Posterior cingulate gyrus (tissue), 11 donors: ENCODE measurements around the gene C2orf92.
"Not testable (repeated sequence)": the region's sequence is repeated elsewhere in the genome, so short reads cannot be mapped to it uniquely, and the experiment has no call there.

Experiments
- DNase-seq, 10 donors: peaks; one replicate each; pipeline versions ENCODE4 v3.0.0 to v3.0.0-alpha.2; 2020 to 2021; ENCODE audit warnings: mixed read lengths in 3 of 10
- intact Hi-C: fragments of 100-400 bp; cut with DNase I; formaldehyde crosslinking; loops from one replicate; pipeline ENCODE4 v1.15.1; 2023

Gene C2orf92

DNA sequence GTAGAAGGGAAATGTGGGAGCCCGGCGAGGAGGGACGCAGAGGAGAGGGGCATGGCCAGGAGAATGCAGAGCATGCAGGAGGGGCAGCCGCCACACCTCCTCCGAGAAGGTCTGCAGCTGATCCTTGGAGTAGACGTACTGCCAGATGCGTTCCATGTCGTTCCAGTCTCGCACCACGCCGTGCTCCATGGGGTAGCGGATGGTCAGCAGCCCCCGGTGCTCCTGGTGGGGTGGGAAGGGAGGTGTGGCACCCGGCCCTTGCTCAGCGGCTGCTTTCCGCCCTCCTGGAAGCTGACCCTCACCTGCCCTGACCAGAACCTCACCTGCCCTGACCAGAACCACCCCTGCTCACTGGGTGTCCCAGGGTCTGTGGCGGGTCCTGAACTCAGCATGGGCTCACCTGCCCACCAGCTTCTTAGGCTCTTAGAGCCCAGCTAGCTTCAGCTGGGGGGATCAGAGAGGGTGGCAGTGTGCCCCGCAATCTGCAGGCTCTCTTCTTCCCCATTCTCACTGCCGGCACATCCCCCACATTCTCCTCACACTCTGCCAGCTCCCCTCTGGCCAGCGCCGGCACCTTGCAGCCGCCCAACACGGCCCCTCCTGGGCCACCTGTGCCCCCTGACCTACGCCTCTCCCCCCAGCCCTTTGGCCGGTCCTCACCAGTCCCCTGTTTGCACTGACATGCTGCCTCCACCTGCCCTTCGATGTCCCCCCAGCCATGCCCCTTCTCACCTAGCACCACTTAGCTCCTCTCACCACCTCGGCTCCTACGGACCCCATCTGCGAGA lies 10.1 kb upstream of the C2orf92 start:
- no peak for DNase-seq
- intact Hi-C loops: no loop called here

- intact Hi-C loops: no loop called here
- DNase-seq: no peak
Measured at GRCh38 chr2:97660044-97660774, 9.3 kb upstream of the C2orf92 start.

DNA sequence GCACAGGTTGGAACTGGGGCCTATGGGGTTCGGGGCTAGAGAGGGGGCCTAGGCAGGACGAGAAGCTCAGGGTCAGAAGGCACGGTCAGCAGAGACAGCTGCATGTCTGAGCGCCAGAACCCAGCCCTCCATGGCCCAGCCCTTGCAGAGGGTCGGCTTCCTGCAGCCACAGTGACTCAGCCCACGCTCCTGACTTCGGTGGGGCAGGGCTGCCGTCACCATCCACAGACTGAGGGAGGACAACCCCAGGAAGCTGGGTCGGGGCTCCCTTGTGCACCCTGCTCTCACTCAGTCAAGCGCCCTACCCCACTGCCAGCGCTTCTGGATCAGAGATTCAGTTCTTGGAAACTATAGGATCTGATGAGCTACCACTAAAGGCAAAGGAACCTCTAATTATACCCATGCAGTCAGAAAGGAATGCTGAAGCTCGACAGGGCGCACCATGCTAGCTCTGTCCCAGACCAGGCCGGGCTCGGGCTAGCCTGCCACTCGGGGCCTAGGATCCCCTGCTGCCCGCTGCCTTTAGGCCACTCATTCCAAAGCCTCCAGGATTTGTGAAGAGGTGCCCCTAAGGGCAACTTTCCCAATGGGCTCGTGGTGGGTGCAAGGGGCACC lies 8.6 kb upstream of the C2orf92 start:
- intact Hi-C loops: no loop called here
- peak in 1 of 10 donors; percentile 82 for DNase-seq

- no peak for DNase-seq
- intact Hi-C loops: no loop called here
Measured at GRCh38 chr2:97661927-97662326, 7.6 kb upstream of the C2orf92 start.

GRCh38 chr2:97662386-97662894 lies 7.1 kb upstream of the C2orf92 start:
- DNase-seq: no peak
- intact Hi-C loops: no loop called here

- peak; percentile 41 to 94 (median 58) for DNase-seq
- intact Hi-C loops: loop anchor here (1.0 kb wide), 1 partner anchor 18 kb away; no protein-coding TSS in a partner anchor
Measured at GRCh38 chr2:97662895-97663625, 6.5 kb upstream of the C2orf92 start.

DNA sequence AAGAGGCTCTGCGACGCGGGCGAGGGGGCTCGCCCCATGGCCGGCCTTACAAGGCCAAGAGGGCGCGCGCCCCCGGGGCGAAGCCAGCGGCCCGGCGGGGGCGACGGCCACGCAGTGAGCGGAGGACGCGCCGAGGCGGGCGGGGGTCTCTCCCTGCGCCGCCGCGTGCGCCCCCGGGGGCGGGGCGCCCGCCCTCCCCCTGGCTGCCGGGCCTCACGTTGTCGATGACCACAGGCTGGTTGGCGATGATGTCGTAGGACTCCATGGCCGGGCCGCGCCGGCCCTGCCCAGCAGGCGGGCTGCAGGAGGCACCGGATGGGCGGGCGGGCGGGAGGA lies 5.9 kb upstream of the C2orf92 start:
- intact Hi-C loops: loop anchor here (1.0 kb wide), 1 partner anchor 18 kb away; no protein-coding TSS in a partner anchor
- DNase-seq: no peak

DNA sequence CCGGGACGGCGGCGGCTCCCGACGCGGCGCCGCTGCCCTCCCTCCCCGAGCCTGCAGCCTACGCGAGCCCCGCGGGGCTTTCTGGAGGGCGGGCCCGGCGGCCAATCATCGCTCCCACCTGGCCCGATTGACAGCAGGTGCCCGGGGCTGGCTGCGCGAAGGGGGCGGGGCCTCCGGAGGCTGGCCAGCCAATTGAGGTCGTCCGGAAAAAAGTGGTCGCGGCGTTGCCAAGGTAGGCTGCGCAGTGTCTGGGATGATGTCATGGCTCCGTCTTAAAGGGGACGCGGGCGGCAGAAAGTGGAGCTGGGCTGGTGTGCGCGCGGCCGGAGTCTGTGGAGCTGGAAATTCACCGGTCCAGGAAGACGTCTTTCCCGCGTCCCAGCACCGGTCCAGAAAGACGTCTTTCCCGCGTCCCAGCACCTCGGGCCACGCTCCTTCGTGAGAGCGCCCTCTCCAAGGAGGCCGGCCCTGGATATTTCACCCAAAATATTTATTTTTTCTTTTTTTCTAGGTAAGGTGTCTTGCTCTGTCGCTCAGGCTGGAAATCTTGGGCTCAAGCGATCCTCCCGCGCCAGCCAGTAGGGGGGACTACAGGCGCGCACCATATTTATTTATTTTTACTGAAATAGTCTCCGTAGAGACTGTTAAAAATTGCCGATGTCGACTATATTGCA lies 5.4 kb upstream of the C2orf92 start, which contains the start of gene ACTR1B:
ACTR1B (minus strand) TSS at position 83 of the 674 bp plus-strand sequence. CDS start 154 bp downstream, outside the sequence.
- intact Hi-C loops: loop anchor here (1.0 to 2.0 kb wide), 2 partner anchors 19 to 33 kb away; no protein-coding TSS in a partner anchor
- peak; percentile 96 to 100 (median 98) for DNase-seq

DNA sequence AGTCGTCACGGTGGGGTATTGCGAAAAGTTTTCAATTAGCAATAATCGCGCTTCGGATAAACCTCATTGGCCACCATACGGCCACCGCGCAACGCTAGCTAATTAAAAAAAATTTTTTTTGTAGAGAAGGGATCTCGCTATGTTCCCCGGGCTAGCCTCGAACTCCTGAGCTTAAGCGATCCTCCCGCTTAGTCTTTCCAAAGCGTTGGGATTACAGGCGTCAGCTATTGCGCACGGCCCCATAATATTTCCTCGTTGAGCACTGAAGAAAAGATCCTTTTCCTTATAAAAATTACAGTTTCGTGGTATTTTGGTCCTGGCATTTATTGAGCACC lies 4.9 kb upstream of the C2orf92 start:
- intact Hi-C loops: loop anchor here (2.0 kb wide), 1 partner anchor 32 kb away; no protein-coding TSS in a partner anchor
- DNase-seq: no peak

- DNase-seq: no peak
- intact Hi-C loops: no loop called here
Measured at GRCh38 chr2:97670471-97670870, 958 bp downstream of the C2orf92 start.

GRCh38 chr2:97671526-97671925 lies 2.0 kb downstream of the C2orf92 start:
- intact Hi-C loops: no loop called here
- no peak for DNase-seq

GRCh38 chr2:97672606-97673140 lies 3.2 kb downstream of the C2orf92 start:
- DNase-seq, intact Hi-C loops: not testable (repeated sequence)

GRCh38 chr2:97673182-97673914 lies 3.8 kb downstream of the C2orf92 start:
- intact Hi-C loops: no loop called here
- peak in 1 of 10 donors; percentile 27 for DNase-seq

GRCh38 chr2:97673915-97674283 lies 4.4 kb downstream of the C2orf92 start:
- no peak for DNase-seq
- intact Hi-C loops: no loop called here

DNA sequence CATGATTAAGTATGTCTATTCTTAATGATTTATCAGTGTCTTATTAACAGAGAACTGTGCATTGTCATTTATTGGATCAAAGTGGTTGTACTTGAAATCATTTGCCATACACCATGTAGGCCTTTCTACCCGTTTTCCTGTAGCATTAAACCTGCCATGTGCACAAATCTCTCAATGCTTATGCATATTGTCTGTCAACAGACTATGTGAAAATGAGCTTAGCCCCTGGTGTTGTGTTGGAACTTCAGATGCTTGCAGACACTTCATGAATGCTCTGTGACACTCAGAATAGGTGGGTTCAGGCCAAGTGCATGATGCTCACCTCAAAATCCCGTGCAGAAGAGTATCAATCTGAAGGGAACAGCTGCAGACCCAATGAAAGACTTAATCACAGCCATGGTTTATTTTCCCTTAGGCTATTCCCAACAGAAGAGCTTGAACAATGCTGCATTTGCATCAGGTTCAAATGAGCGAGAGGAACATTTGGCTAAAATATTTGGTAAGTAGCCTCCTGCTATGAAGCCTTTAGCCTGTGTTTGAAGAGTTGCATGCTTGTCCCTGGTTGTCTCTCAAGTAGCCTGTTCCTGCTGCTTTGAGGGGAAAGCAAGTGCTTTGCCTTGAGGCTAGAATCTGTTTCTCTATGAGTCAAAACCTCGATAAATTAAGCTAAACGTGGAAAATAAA lies 6.1 kb downstream of the C2orf92 start:
- DNase-seq: no peak
- intact Hi-C loops: no loop called here

DNA sequence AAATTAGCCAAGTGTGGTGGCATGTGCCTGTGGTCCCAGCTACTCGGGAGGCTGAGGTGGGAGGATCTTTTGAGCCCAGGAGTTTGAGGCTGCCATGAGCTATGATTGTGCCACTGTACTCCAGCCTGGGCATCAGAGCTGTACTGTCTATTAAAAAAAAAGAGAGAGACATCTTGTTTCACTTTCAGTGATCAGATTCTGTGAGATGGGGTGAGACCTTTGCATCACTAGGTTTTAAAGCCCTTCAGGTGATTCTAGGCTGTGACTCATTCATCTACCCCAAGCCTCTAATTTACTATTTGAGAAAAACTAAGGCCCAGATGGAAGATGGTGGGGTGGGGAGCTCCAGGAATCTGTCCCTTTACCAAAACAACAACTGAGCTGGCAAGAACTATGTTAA lies 7.1 kb downstream of the C2orf92 start:
- no peak for DNase-seq
- intact Hi-C loops: no loop called here

DNA sequence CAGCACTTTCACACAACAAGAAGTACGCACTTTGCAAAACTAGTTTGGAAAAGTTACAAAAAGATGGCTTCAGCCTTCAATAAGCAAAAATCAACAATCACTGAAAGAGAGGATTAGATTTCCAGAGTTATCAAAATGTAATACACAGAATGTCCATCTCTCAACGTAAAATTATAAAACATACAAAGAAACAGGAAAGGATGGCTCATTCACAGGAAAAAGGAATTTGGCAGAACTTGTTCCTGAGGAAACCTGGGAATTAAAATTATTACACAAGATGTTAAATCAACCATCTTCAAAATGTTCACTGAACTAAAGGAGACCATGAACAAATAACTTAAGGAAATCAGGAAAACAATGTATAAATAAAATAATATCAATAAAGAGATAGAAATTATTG lies 8.0 kb downstream of the C2orf92 start:
- intact Hi-C loops: no loop called here
- DNase-seq: no peak

GRCh38 chr2:97678298-97678697 lies 8.8 kb downstream of the C2orf92 start:
- DNase-seq: no peak
- intact Hi-C loops: no loop called here
